Measurements from ENCODE around the gene FAF1.

The FAF1 gene

DNA sequence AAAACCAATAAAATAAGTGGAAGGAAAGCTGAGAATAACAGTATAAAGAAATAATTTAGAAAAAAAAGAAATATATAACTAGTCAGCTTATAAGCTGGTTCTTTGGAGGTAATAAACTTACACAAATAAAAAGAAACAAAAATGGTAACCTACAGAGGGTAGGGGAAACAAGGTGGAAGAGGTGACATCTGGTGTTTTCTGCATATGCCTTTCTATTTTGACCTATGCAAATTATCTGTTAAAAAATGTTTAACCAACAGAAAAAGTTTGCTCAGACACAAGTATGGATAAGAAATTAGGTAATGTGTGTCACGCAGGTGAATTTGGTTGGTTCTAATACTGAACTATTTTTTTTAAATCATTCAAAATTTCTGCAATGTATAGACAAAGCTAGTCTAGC is 483.3 kb downstream of the FAF1 start:
- ATAC-seq = no peak

DNA sequence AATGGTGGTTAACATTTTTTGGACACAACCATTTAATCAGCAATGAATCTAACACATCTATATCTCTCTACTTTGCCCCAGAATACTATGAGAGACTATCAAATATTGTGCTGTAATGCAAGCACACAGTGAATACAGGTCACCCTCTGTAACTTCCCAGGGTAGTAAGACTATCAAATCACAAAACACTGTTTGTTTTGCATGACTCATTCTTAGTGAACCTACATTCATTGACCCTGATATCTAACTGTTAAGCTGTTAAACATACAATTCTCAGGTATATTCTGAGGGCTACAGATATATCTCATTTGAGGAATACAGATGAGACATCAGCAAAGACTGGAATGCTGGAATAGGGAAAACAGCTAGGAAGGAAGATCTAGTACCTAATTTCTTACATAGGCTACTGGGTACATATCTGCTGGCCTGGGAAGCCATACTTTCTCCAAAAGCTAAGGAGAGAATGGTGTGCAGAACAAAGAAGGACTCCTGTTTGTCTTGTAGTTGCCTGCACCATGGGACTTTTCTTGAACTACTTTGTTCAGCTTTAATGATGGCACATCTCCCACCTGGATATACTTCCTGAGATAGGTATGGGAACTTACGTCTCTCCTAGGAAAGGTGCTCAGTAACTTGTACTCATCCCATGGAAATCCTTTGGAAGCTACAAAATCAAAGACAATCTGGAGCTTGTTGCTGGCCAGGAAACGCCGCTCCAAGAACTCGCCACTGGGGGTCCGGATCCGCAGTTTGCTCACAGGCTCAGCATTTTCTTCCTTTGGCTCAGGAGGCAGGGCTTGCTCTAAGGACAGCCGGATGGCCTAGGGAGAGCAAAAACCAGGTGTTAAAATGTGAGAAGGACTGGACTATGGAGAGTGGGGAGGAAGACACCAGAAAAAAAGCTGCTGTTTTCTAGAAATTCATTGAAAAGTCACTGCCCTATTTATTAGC is 484.9 kb downstream of the FAF1 start:
- no peak for ATAC-seq

DNA sequence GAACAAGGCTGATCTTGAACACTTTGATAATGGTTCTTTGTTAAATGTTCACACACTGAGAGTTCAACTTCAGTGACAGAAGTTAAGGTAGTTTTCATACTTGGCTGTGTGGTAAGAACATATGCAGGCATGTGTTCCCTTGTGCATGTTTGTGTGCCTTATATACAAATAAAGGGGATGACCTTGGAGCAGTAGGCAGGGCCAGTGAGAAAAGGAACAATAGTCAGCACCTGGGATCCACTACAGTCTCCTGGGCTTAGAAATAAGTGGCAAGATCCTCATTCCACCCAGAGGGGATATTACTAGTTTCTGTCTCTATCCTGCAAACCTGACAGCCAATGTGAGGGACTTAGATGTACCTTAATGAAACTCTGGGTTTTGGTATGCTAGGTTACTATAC is 486.6 kb downstream of the FAF1 start:
- ATAC-seq = no peak

DNA sequence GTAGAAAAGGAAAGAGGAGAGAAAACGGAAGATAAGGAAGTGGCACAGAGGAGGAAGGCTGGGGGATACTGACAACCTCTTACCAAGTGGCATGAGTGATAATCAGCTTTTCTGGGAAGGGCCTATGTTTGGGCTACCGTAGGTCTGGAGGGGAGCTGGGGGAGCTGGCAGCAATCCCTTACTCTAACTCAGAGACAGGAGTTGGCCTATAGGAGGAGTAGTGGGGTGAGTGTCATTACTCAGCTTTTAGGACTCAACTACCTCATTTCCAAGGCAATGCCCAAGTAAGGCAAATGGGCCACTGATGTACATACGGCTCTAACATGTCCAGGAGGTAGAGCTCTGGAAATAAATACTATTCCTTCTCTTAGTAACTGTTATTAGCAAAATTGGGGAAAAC is 488.1 kb downstream of the FAF1 start:
- ATAC-seq = no peak

DNA sequence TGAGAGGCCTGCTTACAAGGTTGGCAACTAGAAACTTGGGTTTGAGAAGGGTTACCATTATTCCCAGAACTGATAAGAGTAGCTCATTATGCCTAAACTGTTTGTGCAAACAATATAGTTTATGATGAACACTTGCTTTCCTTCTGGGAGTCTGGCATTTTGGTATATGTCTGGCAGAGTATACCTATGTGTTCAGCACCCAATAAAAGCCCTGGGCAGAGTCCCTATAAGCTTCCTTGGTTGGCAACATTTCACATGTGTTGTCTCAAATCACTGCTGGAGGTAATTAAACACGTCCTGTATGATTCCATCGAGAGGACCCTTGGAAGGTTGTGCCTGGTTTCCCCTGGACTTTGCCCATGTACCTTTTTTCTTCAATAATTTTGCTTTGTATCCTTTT is 497.1 kb downstream of the FAF1 start:
- ATAC-seq = no peak

DNA sequence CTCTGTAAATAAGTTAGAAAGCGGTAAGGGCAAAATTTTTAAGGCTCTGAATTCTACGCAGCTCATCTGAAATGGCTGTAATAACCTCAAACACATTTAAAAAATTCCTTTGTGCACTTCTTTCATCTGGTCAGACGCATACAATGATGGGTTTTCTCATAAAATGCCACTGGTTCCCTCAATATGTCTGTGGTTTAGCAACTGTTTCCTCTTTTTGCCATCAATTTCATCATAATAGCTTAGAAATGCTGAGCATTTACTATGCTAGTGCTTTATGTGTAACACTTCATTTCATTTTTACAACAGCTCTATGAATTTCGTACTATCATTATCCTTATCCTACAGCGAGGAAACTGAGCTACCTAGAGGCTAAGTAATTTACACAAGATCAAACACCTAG is 501.6 kb downstream of the FAF1 start:
- ATAC-seq = no peak

DNA sequence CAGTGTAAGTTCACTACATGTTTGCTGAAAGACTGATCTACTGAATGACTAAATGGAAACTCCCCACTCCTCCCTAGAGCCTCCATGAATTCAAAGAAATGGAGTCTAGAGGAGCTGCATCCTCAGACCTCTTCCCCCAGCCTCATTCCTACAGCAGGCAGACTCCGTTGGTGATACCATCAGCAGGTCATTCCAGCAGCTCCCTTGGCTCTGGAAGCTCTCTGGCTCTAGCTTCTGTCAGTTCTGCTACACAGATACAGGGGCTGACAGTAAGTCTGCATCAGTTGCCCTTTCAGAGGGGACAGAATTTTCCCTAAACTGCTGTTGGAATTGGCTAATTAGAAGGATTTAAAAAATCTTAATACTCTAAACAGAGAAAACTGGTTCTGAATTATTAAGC is 505.2 kb downstream of the FAF1 start:
- no peak for ATAC-seq

DNA sequence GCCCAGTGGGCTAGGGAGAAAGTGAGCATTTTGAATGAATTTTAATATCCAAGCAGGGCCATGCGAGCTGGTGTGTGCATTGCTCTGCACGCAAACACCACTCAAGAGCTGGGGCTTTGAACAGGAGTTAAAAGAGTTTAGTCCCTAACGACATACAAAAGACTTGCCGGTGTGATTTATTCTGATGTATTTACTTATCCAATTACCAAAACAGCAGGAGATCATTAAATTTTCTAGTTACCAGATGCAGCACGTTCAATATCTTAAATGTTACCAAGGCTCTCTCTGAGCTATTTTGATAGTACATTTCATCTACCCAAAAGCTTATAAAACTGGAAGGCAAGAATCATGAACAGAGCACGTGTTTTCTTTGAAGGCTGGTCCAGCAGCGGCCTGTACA is 506.8 kb downstream of the FAF1 start:
- ATAC-seq = no peak

DNA sequence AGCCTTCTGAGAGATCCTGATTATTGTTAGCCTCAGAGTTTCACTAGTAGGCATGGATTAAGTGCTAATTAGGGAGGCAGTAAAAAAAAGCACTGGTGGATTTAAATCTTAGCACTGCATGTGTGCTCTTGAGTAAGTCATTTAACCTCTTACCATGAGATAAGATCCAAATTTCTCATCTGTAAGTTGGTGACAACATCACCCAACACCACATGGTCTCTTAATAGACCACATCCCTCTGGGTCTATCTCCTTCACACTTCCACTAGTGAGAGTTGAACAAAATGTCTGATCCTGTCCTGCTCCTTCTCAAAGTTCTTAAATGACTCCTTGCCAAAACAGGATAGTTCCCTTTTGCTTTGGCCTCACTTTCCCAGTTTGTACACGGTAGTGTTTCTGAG is 507.4 kb downstream of the FAF1 start:
- ATAC-seq = peak; percentile 20 to 21

DNA sequence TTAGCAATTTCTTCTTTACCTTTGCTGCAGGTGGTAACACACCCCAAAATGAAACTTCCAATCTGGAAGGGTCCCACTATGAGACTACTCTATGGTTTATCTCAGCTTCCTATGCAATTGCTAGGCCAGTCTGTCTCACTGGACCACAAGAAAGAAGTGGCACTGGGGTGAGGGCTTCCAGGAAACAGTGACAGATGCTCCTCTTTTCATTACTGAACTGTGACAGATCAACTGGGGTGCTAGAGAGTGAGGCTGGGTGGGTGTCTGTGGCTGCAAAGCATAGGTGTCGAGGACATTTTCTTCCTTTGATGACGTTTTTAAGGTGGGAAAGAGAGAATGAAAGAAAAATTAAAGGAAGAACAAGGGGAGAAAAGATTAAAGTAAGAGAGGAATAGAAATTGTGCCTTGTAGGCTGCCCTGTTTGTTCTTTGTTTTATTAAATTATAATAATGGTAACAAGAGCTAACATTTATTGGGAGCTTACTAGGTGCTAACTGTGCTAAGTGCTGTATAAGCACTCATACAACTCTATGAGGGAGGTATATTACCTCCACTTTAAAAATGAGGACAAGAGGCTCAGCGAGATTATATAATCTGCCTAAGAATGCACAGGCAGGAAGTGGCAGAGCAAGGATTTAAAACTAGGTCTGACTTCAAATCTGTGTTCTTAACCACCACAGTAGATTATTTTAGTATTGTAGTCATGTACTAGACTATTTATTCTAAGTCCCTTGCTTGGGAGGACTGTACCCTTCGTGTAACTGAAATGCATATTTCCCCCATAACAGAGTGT is 509.0 kb downstream of the FAF1 start:
- ATAC-seq = no peak

DNA sequence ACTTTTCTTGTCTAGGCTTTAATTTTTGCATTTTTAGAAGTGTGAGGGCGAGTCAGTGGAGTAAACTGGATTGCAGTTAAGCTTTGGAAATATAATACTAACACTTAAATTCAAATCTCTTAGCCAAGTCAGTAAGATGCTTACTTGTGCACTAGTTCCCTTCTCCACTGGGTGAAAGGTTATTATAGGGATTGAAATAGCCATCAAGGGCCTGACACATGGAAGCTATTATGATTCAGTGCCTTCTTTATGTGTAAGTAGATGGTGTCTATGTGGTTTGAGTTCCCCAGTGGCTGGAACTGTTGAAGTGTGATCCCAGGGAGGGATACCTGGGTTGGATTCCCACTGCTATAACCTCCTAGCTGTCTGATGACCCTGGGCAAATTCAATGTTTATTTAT is 512.1 kb downstream of the FAF1 start:
- no peak for ATAC-seq

DNA sequence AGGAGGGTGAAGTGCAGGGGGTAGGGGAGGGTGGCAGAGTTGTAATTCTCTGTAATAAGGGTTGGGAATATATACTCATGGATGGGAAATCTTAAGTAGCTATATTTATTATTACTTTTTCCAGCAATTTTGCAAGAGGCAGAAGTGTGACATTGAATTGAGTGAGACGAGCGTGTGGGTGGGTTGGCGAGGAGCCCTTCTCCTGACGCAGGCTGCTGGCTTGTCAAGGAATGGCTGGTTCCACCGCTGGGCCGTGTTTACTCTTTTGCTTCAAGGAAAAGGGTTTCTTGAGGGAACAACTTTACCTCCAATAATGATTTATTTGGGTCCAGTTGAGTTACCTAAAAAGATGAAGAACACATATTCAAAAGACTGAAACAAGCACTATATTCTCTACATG is 518.9 kb downstream of the FAF1 start:
- no peak for ATAC-seq

DNA sequence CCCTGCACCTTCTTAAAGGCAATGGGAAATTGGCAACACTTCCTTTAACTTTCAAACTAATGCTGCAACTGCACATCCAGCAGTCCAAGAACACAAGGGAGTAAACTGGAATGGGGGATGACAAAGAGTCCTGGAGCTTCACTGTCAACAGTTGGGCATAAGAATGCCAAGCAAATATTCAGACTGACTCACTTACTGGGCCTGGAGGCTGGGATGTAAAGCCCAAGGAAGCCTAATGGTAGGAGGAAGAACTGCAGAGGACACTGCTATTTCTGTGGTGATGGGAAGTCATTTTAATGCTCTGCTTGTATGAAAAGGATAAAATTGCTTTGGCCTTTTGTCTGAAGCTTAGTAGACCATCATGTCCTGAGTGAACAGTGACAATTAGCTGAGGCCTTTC is 521.1 kb downstream of the FAF1 start:
- ATAC-seq = no peak

DNA sequence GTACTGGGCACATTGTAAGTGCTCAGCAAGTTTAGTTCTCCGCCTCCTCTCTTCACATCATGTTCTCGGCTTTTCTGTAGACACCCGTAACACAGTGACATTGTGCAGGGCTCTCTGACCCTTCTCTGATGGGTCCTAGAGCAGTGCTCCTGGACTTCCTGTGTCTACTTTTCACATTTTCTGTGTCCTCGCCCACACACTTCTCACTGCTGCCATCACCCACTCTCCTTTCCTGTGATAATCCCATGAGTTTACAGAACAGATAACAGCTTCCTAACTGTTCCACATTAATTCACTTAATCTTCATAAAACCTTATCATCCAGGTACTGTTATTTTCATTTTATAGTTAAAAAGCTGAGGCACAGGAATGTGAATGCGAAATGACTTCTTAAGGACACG is 523.6 kb downstream of the FAF1 start:
- no peak for ATAC-seq

DNA sequence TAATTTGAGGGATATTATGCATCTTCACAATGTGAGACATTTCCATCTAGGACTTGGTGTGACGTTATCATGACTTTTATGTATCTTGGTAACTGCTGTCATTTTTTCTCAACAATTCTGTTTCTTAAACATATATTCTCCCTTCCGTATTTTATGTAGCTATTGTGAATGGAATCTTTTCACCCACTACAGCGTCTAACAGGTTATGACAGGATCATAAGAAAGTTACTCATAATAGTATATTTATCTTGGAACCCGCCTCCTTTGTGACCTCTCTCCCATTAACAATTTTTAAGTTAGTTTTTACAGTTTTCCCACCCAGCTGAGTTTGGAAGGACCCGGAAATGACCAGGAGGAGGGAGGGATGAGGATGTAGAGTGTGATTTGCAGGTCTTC is 530.1 kb downstream of the FAF1 start:
- no peak for ATAC-seq

DNA sequence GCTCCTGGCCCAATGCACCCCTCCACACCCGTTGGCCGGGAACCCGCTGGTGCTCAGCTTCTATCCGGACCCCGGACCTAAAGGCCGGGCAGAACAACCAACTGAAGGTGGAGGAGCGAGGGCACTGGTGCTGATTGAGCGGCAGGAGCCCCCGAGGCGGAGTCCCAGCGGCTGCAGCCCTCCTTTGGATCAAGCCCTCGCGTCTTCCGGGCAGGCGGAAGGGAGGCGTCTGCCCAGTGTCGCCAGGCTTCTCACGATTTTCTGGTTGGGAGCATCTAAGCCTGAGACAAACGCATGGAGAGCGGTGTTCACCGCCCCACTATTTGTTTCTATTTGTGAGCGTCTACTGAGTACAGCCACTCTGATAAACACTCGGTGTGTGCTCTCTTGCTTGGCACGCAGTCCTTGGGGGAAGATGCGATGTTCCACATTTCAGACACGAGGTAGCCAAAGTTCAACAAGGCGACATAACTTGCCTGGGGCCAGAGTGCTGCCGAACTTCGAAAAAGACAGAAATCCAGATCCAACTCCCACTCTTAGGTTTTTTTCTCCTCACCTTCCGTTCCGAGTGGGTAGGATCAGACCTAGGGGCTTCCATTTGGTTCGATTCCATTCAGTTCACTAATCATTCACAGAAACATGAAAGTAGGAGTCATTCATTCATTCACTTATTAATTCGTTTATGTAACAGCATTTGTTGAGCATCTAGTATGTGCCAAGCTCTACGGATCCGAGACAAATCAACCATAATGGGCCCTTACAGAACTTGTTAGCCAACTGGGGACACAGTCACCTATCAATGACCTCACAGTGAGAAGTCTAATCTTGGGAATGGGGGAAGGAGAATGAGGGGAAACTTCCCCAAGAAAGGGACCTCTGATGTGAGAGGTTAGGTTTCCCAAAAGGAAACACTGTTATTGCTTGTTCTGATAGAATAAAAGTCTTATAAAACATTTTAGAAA is 532.0 kb downstream of the FAF1 start:
- ATAC-seq = peak in 1 of 2 donors; percentile 10

DNA sequence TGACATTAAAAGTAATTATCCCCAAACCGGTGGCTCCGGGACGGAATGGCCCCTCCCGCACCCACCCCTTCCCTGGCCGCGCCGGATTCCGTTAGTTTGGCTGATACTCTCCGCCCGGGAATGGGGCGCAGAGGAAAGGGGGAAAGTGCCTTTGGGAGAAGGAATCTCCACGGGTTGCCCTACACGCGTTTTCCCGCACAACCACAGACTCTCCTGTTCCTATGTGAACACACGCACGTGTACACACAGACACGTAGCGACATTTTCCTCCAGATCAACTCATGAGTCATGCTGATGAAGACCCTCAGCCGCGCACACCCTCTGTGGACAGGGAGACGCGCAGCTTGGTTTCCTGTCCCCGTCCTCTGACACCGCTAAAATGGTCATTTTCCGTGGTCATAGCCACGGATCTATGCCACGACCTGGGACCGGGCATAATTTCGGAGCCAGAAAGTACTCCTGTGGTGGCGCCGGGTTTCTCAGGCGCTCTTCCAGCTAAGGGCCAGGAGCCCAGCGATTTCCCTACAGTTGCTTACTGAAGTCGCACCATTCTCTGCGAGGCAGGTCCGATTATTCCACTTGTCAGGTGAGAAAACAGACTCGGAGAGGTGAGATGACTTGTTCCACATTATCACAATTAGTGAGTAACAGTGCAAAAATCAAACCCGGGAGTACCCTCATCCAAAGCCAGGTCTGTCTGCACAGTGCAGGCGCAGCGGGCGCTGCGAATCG is 532.8 kb downstream of the FAF1 start:
- no peak for ATAC-seq

DNA sequence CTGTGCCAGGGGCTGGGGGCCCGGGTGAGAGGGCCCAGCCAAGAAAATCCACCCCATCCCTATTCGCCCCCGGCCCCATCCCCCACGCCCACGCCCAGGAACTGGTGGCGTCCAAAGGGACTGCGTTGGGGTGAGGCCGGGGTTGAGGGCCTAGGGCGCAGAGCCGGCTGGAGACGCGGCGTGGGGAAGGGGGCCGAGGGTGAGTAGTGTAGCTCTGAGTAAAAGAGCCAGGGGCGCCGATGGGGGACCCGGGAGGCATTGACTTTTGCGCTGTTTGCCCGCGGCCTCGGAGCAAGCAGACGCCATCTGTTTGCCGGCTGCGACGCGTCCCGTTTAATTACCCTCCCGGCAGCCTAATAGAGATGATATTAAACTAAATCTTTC is 533.4 kb downstream of the FAF1 start:
- no peak for ATAC-seq

DNA sequence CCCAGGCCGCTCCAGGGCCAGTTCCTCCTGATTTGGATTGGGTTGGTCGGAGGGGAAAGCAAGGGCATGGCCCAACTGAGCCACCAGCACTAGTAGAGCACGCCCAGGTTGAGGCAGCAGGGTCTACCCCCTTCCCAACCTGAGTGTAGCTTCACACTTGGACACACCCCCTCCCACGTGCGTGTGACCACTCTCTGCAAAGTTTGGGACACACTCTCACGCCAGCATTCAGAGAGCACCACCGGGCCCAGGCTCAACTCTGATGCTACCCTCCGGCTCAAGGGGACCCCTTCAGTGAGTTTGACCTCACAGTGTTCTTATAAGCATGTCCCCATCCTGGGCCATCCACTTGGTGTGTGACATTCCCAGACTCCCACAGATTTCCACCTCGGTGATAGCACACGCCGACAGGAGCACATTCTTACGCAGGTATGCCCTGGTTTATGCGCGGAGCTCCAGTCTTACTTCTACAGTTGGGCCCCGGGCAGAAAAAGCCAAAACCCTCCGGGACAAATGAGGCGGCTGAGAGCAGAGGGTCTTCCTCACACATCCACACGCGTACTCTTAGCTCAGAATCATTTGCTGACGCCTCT is 533.9 kb downstream of the FAF1 start:
- ATAC-seq = no peak

DNA sequence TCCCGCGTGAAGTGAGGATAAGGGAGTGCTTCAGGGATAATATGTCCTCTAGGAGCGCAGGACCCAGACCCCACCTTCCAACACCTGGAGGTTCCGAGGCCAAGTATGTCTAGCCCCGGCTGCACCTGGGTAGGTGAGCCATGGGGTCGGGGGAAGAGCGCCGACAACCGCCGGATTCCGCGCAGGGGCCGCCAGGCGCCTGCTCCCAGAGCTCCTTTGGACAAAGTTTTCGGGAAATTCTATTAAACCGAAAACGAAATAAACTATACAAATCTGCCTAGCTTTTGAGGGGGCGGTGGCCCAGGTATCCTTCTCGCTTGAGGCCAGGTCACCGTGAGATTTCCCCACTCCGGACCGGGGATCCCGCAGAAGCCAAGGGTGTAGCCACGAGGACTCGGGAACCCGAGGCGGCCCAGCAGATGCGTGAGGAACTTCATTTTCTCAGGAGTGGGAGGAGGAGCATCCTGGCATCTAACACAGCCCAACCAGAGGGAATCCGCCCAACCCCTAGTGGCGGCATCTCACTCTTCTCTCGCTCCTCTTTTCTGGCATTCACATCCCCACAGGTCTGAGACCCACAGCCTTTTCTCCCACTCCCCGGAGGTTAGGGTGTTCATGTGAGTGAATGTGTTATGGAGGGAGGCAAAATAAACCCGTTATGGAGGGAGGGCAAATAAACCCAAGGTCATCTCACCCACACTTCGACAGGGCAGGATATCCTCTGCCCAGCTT is 534.5 kb downstream of the FAF1 start:
- no peak for ATAC-seq

DNA sequence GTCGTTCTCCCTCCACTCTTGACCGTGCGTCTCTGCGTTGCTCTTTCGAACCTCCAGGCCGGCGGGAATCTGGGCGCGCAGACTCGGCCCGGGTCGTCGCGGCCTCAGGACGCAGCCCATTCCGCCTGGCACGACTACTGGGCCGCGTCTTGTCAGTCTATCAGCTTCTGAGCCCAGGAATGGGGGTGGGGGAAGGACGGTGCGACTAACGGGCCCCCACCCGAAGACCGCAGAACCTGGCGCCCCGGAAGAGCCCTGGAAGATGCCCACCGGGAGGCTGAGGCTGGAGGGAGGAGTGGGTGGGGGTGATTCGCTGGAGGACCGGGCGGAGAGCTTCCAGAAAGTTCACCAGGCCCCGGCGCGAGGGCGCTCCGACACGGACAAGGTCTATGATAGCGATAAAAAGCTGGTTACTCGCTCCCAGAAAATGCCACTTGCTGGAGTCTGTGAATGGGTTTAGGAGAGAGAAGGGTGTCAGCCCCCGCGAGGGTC is 535.1 kb downstream of the FAF1 start:
- ATAC-seq = no peak
